Activated naive CD8-positive, alpha-beta T cell treated with anti-CD3 and anti-CD28 coated beads, Interleukin-2, amount 50 U/mL, for 24 hours (primary cell): ENCODE data around the gene PDE4D.

ENCODE experiments used
- ATAC-seq: fragments of 150-1000 bp; cut with Tn5 transposase; one replicate; pipeline ENCODE4 v1.10.0; 2021
- DNase-seq: peaks from one replicate; pipeline ENCODE4 v3.0.0; 2021
- H3K27ac Mint-ChIP-seq: one replicate; pipeline ENCODE4 v1.8.0; 2021; ENCODE audit warnings: mild to moderate bottlenecking, mixed read lengths
- H3K27me3 Mint-ChIP-seq: one replicate; pipeline ENCODE4 v1.8.0; 2021; ENCODE audit warnings: mixed read lengths
- H3K36me3 Mint-ChIP-seq: one replicate; pipeline ENCODE4 v1.8.0; 2021; ENCODE audit warnings: low read depth, mixed read lengths
- H3K4me1 Mint-ChIP-seq: one replicate; pipeline ENCODE4 v1.8.0; 2021; ENCODE audit warnings: mixed read lengths
- H3K4me3 Mint-ChIP-seq: one replicate; pipeline ENCODE4 v1.8.0; 2021; ENCODE audit warnings: mild to moderate bottlenecking, moderate library complexity, mixed read lengths
- H3K9me3 Mint-ChIP-seq: one replicate; pipeline ENCODE4 v1.8.0; 2021; ENCODE audit warnings: mixed read lengths

PDE4D gene

DNA sequence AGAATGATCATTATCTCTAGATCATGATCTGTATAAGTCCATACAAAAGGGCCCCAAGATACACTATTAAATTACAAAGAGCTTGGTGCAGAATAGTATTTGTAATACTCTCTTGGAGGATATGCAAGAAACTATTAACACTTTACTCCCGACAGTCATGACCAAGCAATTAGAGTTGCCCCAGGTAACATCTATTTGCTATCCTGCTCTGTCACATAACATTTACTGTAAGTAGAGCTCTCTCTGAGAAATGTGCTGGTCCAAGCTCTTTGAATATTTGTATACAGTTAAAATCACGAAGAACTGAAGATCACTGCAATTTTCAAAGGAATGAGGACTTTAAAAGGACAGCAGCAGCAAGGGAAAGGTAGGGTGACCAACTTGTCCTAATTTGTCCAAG lies 757.0 kb downstream of the PDE4D start:
- H3K36me3 Mint-ChIP-seq: no peaks in the 10 kb centered on the region
- ATAC-seq (no peak), DNase-seq (no peak)
- no peaks in the 10 kb centered on the region for H3K27me3 Mint-ChIP-seq
- H3K4me3 Mint-ChIP-seq: no peak overlapping the region
- H3K4me1 Mint-ChIP-seq: peaks cover 26% of the 10 kb centered on the region
- no peak overlapping the region for H3K27ac Mint-ChIP-seq
- no peaks in the 10 kb centered on the region for H3K9me3 Mint-ChIP-seq

- DNase-seq (no peak), ATAC-seq (no peak)
- no peak overlapping the region for H3K27ac Mint-ChIP-seq
- H3K27me3 Mint-ChIP-seq: no peaks in the 10 kb centered on the region
- no peaks in the 10 kb centered on the region for H3K36me3 Mint-ChIP-seq
- H3K4me3 Mint-ChIP-seq: no peak overlapping the region
- no peaks in the 10 kb centered on the region for H3K9me3 Mint-ChIP-seq
- H3K4me1 Mint-ChIP-seq: peaks cover 40% of the 10 kb centered on the region
Observed at GRCh38 chr5:59134471-59135163, 758.9 kb downstream of the PDE4D start.

GRCh38 chr5:59133764-59134261 lies 759.7 kb downstream of the PDE4D start:
- Mint-ChIP-seq H3K4me3 (no peak overlapping the region), H3K36me3 (no peaks in the 10 kb centered on the region), H3K27me3 (no peaks in the 10 kb centered on the region), H3K9me3 (no peaks in the 10 kb centered on the region), H3K27ac (no peak overlapping the region), H3K4me1 (peaks cover 40% of the 10 kb centered on the region)
- DNase-seq: no peak
- ATAC-seq: no peak

DNA sequence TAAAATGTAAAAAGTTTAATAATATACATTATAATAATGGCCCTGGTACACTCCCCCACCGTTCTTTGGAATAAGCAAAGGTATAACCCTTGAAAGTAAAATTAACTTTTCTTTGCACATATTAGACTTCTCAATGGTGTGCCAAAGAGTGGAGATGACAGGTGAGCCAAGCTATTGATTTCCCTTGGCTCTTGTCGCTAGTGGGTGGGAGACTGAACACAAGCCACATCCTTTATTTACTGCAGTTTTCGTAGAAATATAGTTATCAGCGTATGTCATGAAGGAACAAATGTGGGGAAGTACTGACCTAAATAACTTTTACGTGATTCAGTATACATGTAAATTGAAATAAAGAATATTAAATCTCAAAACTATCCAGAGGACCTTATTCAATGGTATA lies 761.4 kb downstream of the PDE4D start:
- no peak overlapping the region for H3K4me3 Mint-ChIP-seq
- H3K4me1 Mint-ChIP-seq: peaks cover 40% of the 10 kb centered on the region
- no peak for DNase-seq

DNA sequence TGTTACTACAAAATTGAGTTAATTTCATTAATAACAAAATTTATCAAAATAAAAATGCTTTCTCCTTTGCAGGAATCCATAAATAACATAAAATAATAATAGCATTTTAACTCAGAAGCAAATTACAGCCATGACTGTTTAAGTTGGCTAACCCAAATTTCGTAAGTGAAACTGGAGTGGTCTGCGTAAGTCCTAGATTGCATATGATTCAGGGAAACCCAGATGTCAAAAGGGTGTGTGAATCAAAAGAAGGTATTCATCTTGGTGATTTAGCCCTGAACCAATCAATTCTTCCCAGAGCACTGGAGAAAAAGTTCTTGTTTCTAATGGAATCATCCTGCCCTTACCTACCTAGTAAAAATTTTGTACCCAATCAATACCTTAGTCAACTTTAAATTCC lies 763.1 kb downstream of the PDE4D start:
- H3K4me3 Mint-ChIP-seq: no peak overlapping the region
- no peaks in the 10 kb centered on the region for H3K27me3 Mint-ChIP-seq
- no peaks in the 10 kb centered on the region for H3K36me3 Mint-ChIP-seq
- H3K9me3 Mint-ChIP-seq: no peaks in the 10 kb centered on the region
- DNase-seq: no peak
- no peak for ATAC-seq
- H3K27ac Mint-ChIP-seq: no peak overlapping the region
- peaks cover 40% of the 10 kb centered on the region for H3K4me1 Mint-ChIP-seq

More for the DNA sequence above, 761.4 kb downstream of the PDE4D start:
- H3K36me3 Mint-ChIP-seq: no peaks in the 10 kb centered on the region
- no peak for ATAC-seq
- no peaks in the 10 kb centered on the region for H3K9me3 Mint-ChIP-seq
- no peaks in the 10 kb centered on the region for H3K27me3 Mint-ChIP-seq
- no peak overlapping the region for H3K27ac Mint-ChIP-seq

GRCh38 chr5:59128646-59129290 lies 764.8 kb downstream of the PDE4D start:
- no peaks in the 10 kb centered on the region for H3K9me3 Mint-ChIP-seq
- no peak for ATAC-seq
- DNase-seq: no peak
- no peaks in the 10 kb centered on the region for H3K36me3 Mint-ChIP-seq
- no peak overlapping the region for H3K4me3 Mint-ChIP-seq
- peaks cover 33% of the 10 kb centered on the region for H3K4me1 Mint-ChIP-seq
- H3K27ac Mint-ChIP-seq: no peak overlapping the region
- no peaks in the 10 kb centered on the region for H3K27me3 Mint-ChIP-seq

- no peak overlapping the region for H3K27ac Mint-ChIP-seq
- no peak overlapping the region for H3K4me3 Mint-ChIP-seq
- DNase-seq (no peak), ATAC-seq (no peak)
- H3K36me3 Mint-ChIP-seq: no peaks in the 10 kb centered on the region
- H3K4me1 Mint-ChIP-seq: peaks cover 22% of the 10 kb centered on the region
- no peaks in the 10 kb centered on the region for H3K9me3 Mint-ChIP-seq
- H3K27me3 Mint-ChIP-seq: no peaks in the 10 kb centered on the region
Observed at GRCh38 chr5:59126708-59127573, 766.6 kb downstream of the PDE4D start.

GRCh38 chr5:59126016-59126707 lies 767.4 kb downstream of the PDE4D start:
- no peak overlapping the region for H3K4me3 Mint-ChIP-seq
- no peaks in the 10 kb centered on the region for H3K36me3 Mint-ChIP-seq
- DNase-seq: no peak
- no peak overlapping the region for H3K27ac Mint-ChIP-seq
- peaks cover 16% of the 10 kb centered on the region for H3K4me1 Mint-ChIP-seq
- H3K27me3 Mint-ChIP-seq: no peaks in the 10 kb centered on the region
- ATAC-seq: no peak
- no peaks in the 10 kb centered on the region for H3K9me3 Mint-ChIP-seq

DNA sequence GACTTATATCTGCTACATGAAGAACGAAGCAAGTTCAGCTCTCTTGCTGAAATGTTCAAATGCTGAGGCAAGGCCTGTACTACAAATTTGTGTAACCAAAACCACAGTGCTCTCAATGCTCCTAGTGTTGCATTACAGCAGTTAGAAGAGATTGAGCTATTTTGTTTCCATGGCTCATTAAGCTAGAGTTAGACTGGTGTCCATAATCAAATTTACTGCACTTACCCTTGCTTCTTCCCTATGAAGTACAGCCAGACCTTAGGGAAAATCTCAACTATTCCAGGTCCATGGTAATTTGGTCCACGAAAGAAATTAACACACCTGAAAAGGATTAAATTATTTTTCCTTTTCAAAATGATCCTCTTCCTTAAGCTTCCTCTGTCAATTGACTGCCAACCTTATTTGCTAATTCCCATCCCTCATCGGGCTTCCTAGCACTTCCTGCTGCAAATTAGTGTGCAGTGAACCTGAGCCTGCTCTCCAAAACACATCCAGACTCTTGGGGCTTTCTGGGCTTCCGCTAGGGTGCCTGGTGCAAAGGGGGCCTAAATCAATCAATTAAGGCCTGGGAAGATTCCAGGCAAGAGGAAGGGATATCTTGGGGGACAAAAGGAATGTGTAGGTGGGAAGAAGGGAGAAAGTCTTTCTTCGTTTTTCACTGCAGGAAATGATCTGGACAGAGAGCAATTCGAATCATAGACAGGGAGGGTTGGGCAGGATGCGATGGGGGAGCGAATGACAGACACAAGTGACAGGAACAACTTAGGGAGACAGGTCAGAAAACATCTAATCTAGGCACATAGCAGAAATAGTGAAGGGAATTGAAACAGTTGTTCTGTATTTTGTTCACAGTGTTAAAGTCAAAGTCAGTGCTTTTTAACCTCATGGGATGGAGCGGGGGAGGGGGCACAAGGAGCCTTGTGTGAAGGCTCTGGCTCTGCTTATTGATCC lies 768.2 kb downstream of the PDE4D start:
- Mint-ChIP-seq H3K4me1 (peaks cover 7% of the 10 kb centered on the region), H3K36me3 (no peaks in the 10 kb centered on the region), H3K27me3 (no peaks in the 10 kb centered on the region), H3K9me3 (no peaks in the 10 kb centered on the region), H3K4me3 (no peak overlapping the region), H3K27ac (no peak overlapping the region)
- ATAC-seq (peak; percentile 31), DNase-seq (peak; percentile 34)

DNA sequence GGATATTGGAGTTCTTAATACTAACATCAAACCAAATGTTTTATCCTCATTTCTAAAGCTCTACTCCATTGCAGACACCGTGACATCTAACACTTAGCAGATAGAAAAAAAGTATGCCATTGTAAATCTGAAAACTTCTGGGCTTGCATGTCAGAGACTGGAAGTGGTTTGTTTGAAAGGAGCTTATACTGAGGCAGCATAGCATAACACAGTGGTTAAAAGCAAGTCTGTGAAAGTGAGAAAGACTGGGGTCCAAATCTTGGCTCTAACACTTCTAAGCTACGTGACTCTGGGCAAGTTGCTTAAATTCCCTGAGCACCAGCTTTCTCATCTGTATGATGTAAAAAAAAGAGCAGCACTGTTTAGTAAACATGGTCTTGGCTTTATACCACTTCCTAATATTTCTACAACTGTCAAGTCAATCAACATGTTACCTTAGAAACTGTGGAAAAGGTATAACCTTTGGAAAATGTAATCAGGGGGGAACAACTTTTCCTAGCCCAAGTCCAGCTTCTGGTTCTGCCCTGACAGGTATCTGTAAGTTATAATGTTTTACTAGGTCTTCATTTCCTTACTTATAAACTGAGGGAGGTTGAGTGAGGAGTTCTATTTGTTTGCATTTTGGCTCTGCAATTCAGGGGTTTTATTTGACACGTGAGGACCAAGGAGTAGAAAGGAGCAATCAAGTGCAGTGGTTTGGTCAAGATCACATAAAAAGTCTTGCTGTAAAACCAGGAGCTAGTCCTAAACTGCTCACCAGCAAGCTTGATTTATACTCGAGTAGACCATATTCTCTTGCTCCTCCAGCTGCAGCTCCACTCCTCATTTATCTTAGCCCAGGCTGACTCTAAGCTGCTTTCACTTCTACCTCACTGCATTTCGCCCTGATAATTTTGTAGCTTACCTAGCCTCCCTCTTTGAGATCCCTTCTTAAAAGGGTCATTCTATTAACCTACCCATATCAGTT lies 769.6 kb downstream of the PDE4D start:
- H3K27me3 Mint-ChIP-seq: no peaks in the 10 kb centered on the region
- no peak overlapping the region for H3K27ac Mint-ChIP-seq
- no peaks in the 10 kb centered on the region for H3K9me3 Mint-ChIP-seq
- ATAC-seq: peak; percentile 29
- peaks cover 4% of the 10 kb centered on the region for H3K4me1 Mint-ChIP-seq
- no peaks in the 10 kb centered on the region for H3K36me3 Mint-ChIP-seq
- no peak overlapping the region for H3K4me3 Mint-ChIP-seq
- DNase-seq: no peak

- Mint-ChIP-seq H3K27me3 (no peaks in the 10 kb centered on the region), H3K9me3 (no peaks in the 10 kb centered on the region), H3K4me1 (peaks cover 7% of the 10 kb centered on the region), H3K4me3 (no peak overlapping the region), H3K36me3 (no peaks in the 10 kb centered on the region), H3K27ac (no peak overlapping the region)
- ATAC-seq (no peak), DNase-seq (no peak)
Observed at GRCh38 chr5:59119480-59119879, 774.0 kb downstream of the PDE4D start.

- H3K4me3 Mint-ChIP-seq: no peak overlapping the region
Observed at GRCh38 chr5:59117320-59117719, 776.2 kb downstream of the PDE4D start.

More at GRCh38 chr5:59117320-59117719, 776.2 kb downstream of the PDE4D start:
- ATAC-seq: no peak
- H3K36me3 Mint-ChIP-seq: no peaks in the 10 kb centered on the region
- H3K9me3 Mint-ChIP-seq: no peaks in the 10 kb centered on the region
- H3K4me1 Mint-ChIP-seq: peaks cover 5% of the 10 kb centered on the region
- no peak overlapping the region for H3K27ac Mint-ChIP-seq
- no peaks in the 10 kb centered on the region for H3K27me3 Mint-ChIP-seq
- DNase-seq: no peak
